ENCODE data around the gene HIVEP3. TPM values are rescaled to one million over a fixed set of nuclear protein-coding genes. Genes with fewer than 3 reads are reported as not detected.

The HIVEP3 gene
- total RNA-seq, 1 donor from 2014 or later = 1.2 TPM

GRCh38 chr1:41740630-41741239, 178.0 kb downstream of the HIVEP3 start:
- H3K4me1 Mint-ChIP-seq = peaks cover 7% of the 10 kb centered on the region

GRCh38 chr1:41740058-41740457, 178.7 kb downstream of the HIVEP3 start:
- TF ChIP-seq CTCF (conservative IDR thresholded peaks at IDR 0.05) = no peak
- Mint-ChIP-seq H3K27me3 (ENCODE audit: low read depth) (no peaks in the 10 kb centered on the region), H3K27ac (ENCODE audit: unreplicated experiment) (no peak overlapping the region), H3K9me3 (no peaks in the 10 kb centered on the region), H3K36me3 (ENCODE audit: low read depth) (no peaks in the 10 kb centered on the region), H3K4me1 (peaks cover 14% of the 10 kb centered on the region), H3K4me3 (no peak overlapping the region)
- DNase-seq (ENCODE audit: low read depth, low spot score) = no peak

More at GRCh38 chr1:41740630-41741239, 178.0 kb downstream of the HIVEP3 start:
- H3K27me3 Mint-ChIP-seq (ENCODE audit: low read depth) = no peaks in the 10 kb centered on the region
- DNase-seq (ENCODE audit: low read depth, low spot score) = no peak
- H3K4me3 Mint-ChIP-seq = no peak overlapping the region
- no peak overlapping the region for H3K27ac Mint-ChIP-seq (ENCODE audit: unreplicated experiment)
- H3K36me3 Mint-ChIP-seq (ENCODE audit: low read depth) = no peaks in the 10 kb centered on the region
- H3K9me3 Mint-ChIP-seq = no peaks in the 10 kb centered on the region
- TF ChIP-seq CTCF (conservative IDR thresholded peaks at IDR 0.05) = no peak

DNA sequence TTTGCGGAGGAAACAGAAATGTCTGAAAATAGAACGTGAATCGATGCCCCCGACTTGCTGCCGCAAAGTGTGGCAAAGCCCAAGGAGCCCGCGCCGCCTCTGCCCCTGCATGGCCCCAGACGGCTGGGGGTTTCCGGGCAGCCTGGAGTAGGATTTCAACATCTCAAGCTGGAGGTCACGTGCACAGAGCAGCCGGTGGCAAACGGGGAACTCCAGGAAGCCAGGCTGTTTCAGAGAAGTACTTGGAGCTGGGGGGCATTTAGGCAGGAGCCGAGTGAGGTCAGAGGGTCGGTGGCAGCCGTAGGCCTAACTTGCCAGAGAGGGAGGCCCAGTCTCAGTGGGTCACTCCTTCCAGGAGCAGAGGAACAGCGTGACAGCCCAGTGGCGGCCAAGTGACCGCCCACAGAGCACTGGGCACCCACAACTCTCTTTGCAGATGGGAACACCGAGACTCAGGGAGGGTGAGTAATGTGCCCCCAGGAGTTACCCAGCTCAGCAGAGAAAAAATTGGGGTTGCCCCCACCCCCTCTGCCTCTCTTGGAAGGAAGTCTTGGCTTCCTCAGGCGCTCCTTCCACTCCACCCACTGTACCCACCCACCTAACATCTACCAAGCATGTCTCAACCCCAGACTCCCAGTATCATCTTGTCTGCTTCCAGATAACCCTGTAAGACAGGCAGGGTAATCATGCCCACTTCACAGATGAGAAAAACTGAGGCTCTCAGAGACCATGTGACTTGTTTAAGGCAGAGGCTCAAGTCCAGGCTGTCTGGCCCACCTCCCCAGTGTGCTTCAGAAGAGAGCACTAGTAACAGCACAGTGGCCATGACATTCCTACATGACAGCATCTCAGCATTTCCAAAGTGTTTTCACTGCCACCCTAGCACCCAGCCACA, 179.4 kb downstream of the HIVEP3 start:
- Mint-ChIP-seq H3K27ac (ENCODE audit: unreplicated experiment) (no peak overlapping the region), H3K4me3 (no peak overlapping the region), H3K4me1 (peaks cover 21% of the 10 kb centered on the region), H3K27me3 (ENCODE audit: low read depth) (no peaks in the 10 kb centered on the region), H3K36me3 (ENCODE audit: low read depth) (no peaks in the 10 kb centered on the region), H3K9me3 (no peaks in the 10 kb centered on the region)
- no peak for TF ChIP-seq CTCF (conservative IDR thresholded peaks at IDR 0.05)
- no peak for DNase-seq (ENCODE audit: low read depth, low spot score)

GRCh38 chr1:41738475-41738874, 180.2 kb downstream of the HIVEP3 start:
- TF ChIP-seq CTCF (conservative IDR thresholded peaks at IDR 0.05) = no peak

DNA sequence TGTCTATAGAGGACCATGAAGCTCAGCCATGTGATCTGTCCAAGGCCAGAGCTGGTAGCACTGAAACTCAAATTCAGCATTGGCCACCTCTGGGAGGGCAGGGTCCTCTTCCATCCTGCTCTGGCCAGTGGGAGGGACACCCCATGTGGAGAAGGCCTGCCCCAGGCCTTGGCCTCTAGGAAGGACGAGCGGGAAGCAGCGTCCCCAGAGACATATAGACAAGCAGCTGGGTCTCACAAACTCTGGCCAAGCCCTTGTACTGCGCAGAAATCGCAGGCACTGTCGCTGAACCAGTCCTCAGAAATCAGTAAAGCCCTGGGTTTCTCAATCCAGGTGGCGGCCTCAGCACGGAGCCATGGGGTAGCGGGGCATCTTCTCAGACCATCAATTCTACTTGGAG, 180.7 kb downstream of the HIVEP3 start:
- DNase-seq (ENCODE audit: low read depth, low spot score) = no peak
- no peak overlapping the region for H3K4me3 Mint-ChIP-seq
- no peak overlapping the region for H3K27ac Mint-ChIP-seq (ENCODE audit: unreplicated experiment)
- peaks cover 21% of the 10 kb centered on the region for H3K4me1 Mint-ChIP-seq
- no peaks in the 10 kb centered on the region for H3K9me3 Mint-ChIP-seq
- H3K36me3 Mint-ChIP-seq (ENCODE audit: low read depth) = no peaks in the 10 kb centered on the region
- no peak for TF ChIP-seq CTCF (conservative IDR thresholded peaks at IDR 0.05)
- H3K27me3 Mint-ChIP-seq (ENCODE audit: low read depth) = no peaks in the 10 kb centered on the region

More at GRCh38 chr1:41738475-41738874, 180.2 kb downstream of the HIVEP3 start:
- peaks cover 21% of the 10 kb centered on the region for H3K4me1 Mint-ChIP-seq
- H3K27ac Mint-ChIP-seq (ENCODE audit: unreplicated experiment) = no peak overlapping the region
- H3K36me3 Mint-ChIP-seq (ENCODE audit: low read depth) = no peaks in the 10 kb centered on the region
- no peaks in the 10 kb centered on the region for H3K9me3 Mint-ChIP-seq
- no peaks in the 10 kb centered on the region for H3K27me3 Mint-ChIP-seq (ENCODE audit: low read depth)
- H3K4me3 Mint-ChIP-seq = no peak overlapping the region
- DNase-seq (ENCODE audit: low read depth, low spot score) = no peak

All from neural crest cell (in vitro differentiated cells).